ENCODE data around the gene ARID5A.

Gene ARID5A

DNA sequence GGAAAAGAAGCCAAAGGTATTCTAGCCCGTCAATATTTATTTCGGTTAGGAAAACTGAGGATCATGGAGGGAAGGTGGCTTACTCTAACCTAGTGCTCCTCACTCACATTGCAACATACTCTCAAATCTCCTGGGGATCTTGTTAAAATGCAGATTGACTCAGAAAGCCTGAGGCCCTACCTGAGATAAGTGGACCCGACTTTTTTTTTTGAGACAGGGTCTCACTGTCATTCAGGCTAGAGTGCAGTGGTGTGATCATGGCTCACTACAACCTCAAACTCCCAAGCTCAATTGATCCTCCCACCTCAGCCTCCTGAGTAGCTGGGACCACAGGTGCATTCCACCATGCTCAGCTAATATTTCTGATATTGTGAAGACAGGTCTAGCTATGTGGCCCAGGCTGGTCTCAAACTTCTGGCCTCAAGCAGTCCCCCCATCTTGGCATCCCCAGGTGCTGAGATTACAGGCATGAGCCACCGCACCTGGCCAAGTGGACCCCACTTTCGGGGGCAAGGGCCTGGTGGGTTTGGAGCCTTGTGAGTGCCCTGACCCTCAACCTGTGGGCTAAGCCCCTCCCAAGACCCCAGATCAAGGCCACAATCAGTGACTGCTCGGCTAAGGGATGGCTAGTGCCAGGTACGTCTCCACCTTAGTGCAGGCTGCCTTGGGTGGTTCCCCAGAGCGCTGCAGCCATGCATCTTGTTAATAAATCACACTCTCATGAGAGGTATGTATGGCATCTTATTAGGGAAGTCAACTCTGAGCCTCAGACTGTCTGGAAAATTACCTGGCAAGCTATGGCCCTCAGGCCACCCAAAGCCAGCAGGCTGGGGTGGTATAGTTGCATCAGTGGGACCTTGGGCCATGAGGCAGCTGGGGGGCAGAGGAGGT lies 30.3 kb upstream of the ARID5A start:
- no peak for DNase-seq (ENCODE audit: low spot score)

GRCh38 chr2:96506907-96507240 lies 29.7 kb upstream of the ARID5A start:
- DNase-seq (ENCODE audit: low spot score) = no peak

DNA sequence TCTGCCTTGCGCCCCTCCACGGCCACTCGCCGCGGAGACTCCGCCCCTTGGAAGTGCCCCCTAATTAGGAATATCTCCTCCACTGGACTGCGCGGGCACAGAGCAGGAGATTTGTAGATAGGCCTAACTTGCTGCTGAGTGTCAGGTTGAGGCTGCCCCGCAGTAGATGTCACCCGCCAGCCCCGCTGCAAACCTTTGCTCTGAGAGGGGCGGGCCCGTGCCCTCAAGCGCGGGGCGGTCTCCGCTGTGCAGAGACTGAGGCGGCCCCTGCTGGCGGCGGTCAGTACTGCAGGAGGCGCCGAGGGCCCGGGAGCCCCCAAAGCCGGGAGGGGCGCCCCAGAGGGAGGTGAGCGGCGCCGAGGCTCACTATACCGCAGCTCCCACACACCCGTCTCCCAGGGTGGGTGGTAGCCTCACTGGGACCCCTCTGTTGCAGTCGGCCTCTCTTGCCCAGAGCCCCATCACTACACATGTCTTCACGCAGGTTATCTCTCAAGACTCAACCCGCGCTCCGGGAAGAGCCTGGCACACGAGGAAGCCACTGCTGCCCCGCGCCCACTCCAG lies 28.5 kb upstream of the ARID5A start:
- DNase-seq (ENCODE audit: low spot score) = peak; percentile 89

GRCh38 chr2:96508521-96509113 lies 27.9 kb upstream of the ARID5A start:
- no peak for DNase-seq (ENCODE audit: low spot score)

- DNase-seq (ENCODE audit: low spot score) = peak; percentile 66
Observed at GRCh38 chr2:96509114-96509846, 27.3 kb upstream of the ARID5A start.

- no peak for DNase-seq (ENCODE audit: low spot score)
Observed at GRCh38 chr2:96509847-96510230, 26.7 kb upstream of the ARID5A start.

DNA sequence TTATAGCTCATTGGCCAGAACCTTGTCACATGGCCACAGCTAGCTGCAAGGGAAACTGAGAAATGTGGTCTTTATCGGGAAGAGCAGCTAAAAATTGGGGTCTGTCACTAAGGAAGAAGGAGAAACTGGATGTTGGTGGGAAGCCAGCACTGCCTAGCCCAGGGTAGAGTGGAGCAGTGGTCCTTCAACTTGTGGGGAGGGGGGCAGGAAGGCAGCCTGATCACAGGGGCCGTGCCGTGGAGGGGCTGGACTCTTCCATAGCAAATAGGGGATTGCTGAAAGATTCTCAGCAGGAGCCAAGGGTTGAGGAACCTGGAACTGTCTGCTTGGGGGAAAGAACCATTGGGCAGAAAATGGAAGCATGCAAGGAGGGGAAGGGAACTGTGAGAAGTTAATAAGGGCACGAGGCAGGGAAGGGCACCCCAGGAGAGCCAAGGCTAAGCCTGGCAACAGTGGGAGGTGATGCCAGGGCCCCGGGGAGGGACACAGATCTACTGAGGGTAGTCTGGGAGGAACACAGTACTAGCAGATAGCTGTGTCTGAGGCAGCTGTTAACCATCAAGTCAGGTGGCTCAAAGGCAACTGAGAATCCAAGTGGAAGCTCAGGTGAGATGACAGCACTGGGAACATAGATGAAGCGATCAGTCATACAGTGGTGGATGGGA lies 25.5 kb upstream of the ARID5A start:
- no peak for DNase-seq (ENCODE audit: low spot score)

GRCh38 chr2:96511851-96512250 lies 24.7 kb upstream of the ARID5A start:
- DNase-seq (ENCODE audit: low spot score) = no peak

GRCh38 chr2:96512341-96512740 lies 24.2 kb upstream of the ARID5A start:
- no peak for DNase-seq (ENCODE audit: low spot score)

- no peak for DNase-seq (ENCODE audit: low spot score)
Observed at GRCh38 chr2:96514521-96514920, 22.0 kb upstream of the ARID5A start.

DNA sequence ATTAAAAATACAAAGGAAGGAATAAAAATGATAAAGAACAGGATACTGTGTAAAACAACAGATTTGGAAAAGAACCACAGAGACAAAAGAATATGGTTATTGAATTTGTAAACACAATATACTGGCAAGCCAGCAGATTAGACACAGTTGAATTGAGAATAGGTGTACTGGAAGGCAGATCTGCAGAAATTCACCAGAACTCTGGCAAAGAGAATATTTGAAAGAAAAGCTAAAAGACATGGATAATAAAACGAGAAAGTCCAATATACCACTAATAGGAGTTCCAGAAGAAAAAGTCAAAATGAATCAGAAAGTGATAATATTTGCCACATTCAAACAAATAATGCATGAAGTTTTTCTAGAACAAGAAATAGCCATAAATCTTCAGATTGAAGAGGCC lies 19.5 kb upstream of the ARID5A start:
- DNase-seq (ENCODE audit: low spot score) = no peak

GRCh38 chr2:96520231-96520630 lies 16.3 kb upstream of the ARID5A start:
- no peak for DNase-seq (ENCODE audit: low spot score)

- DNase-seq (ENCODE audit: low spot score) = no peak
Observed at GRCh38 chr2:96520697-96521096, 15.9 kb upstream of the ARID5A start.

GRCh38 chr2:96521219-96521618 lies 15.3 kb upstream of the ARID5A start:
- no peak for DNase-seq (ENCODE audit: low spot score)

GRCh38 chr2:96522304-96523203 lies 14.0 kb upstream of the ARID5A start:
- no peak for DNase-seq (ENCODE audit: low spot score)

DNA sequence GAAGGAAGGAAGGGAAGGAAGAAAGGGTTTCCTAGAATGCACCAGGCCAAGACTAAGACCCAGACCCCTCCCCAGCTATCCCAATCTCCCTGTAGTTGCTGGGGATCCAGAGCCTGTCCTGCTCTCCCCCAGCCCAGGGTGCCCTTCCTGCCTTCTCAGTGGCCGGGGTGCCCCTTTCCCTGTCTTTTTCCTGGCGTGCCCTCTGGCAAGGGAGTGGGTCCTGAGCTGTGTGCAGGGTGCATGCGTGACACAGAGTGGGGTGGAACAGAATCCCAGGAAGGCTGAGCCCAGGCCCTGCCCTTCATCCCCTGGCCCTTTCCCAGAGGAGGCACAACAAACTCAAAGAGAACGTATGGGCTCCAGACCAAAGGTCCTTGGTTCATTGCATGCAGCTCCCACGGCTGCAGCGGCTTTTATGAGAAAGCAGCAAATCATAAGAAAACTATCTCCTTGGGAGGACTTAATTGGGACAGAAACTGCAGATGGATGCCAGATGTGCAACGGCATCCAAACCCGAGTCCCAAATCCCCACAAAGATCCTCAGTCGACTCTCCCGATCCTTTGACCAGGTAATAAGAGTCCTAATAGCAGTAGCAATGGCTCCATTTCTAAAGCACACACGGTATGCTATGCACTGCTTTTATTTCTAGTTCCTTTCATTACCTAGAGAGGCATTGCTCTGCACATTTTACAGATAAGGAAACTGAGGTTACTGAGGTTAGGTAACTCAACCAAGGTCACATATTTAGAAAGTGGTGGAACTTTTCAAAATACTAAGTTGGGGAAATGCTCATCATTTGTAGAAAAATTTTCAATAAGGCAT lies 12.7 kb upstream of the ARID5A start:
- no peak for DNase-seq (ENCODE audit: low spot score)

- DNase-seq (ENCODE audit: low spot score) = no peak
Observed at GRCh38 chr2:96524482-96525210, 11.9 kb upstream of the ARID5A start.

DNA sequence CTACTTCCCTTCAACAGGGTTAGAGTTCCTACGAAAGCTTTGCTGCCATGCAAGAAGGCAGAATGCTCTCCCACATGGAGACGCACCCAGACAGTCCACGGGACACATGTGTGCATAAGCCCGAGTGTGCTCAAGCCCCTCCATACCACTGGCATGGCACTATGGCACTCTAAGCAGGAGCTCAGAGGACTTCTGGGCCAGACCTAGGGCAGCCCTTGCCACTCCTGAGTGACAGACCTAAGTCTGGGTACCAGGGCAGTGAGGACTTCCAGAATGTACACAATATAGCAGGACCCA lies 11.4 kb upstream of the ARID5A start:
- no peak for DNase-seq (ENCODE audit: low spot score)

DNA sequence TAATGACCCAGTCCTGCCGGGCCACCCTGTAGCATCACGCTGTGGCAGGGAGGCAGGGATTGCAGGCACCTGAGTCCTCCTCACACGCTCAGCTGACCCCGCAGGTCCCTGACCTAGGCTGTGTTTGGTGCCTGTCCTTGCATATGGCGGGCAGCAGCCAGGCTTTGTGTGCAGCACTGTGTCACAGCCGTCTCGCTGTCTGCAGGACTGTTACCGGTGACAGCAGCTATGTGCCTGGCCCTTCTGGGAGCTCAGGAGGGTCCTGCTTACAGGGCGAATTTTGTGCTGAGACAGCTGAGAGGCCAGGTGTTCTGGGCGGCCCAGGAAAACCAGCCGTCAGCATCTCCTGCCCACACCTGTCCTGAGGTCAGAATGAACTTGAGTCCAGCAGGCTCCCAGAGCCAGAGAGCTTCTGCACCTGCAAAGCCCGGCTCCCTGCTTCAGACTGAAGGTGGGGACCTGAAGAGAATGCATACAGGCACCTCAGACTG lies 10.4 kb upstream of the ARID5A start:
- DNase-seq (ENCODE audit: low spot score) = no peak
